HepG2 (cell line): ENCODE results near the gene RAD1. TPM values are rescaled to one million over a fixed set of nuclear protein-coding genes. Genes with fewer than 3 reads are reported as not detected.
A peak's percentile ranks its signal among the peaks of the same experiment; 100 is the strongest.

ENCODE experiments used
- ATAD3A ChIP-seq: sonication (generic); formaldehyde crosslinking; IDR thresholded peaks from 2 replicates; pipeline ENCODE4 v1.4.0; 2020; ENCODE audit warnings: missing genetic modification reagents
- CBX5 ChIP-seq: sonication (generic); formaldehyde crosslinking; IDR thresholded peaks from 2 replicates; pipeline ENCODE4 v1.4.0; 2020; ENCODE audit warnings: missing genetic modification reagents, borderline replicate concordance
- ELK4 ChIP-seq: sonication (generic); formaldehyde crosslinking; IDR thresholded peaks from 2 replicates; pipeline ENCODE4 v1.9.0; 2021; ENCODE audit warnings: missing genetic modification reagents, borderline replicate concordance
- ETV5 ChIP-seq: IDR thresholded peaks from 2 replicates; pipeline ENCODE4 v1.6.1; 2018; ENCODE audit warnings: missing biosample characterization, missing genetic modification reagents, inconsistent platforms, borderline replicate concordance
- HNF4G ChIP-seq, 2 experiments: sonication (generic) in 1 of 2; formaldehyde crosslinking in 1 of 2; IDR thresholded peaks; 2 replicates each; pipeline versions ENCODE4 v1.4.0 to v1.6.1; 2011 to 2020; ENCODE audit warnings: borderline replicate concordance in 2 of 2, low read depth in 2 of 2, mild to moderate bottlenecking in 2 of 2, low read length in 1 of 2, missing genetic modification reagents in 1 of 2, moderate library complexity in 1 of 2
- JDP2 ChIP-seq: sonication (generic); formaldehyde crosslinking; IDR thresholded peaks from 2 replicates; pipeline ENCODE4 v1.8.1; 2022; ENCODE audit warnings: missing genetic modification reagents, borderline replicate concordance
- JUNB ChIP-seq: sonication (generic); formaldehyde crosslinking; IDR thresholded peaks from 2 replicates; pipeline ENCODE4 v1.8.0; 2022; ENCODE audit warnings: missing genetic modification reagents, mild to moderate bottlenecking, borderline replicate concordance
- MEF2D ChIP-seq: sonication (generic); formaldehyde crosslinking; IDR thresholded peaks from 2 replicates; pipeline ENCODE4 v1.5.1; 2020; ENCODE audit warnings: mild to moderate bottlenecking, missing genetic modification reagents
- MIER3 ChIP-seq: IDR thresholded peaks from 2 replicates; pipeline ENCODE4 v1.6.1; 2016; ENCODE audit warnings: missing compliant biosample characterization, borderline replicate concordance
- MTF2 ChIP-seq: sonication (generic); formaldehyde crosslinking; IDR thresholded peaks from 2 replicates; pipeline ENCODE4 v1.5.0; 2020; ENCODE audit warnings: missing genetic modification reagents, borderline replicate concordance
- NFE2L2 ChIP-seq: fragments of 150-350 bp; IDR thresholded peaks from 2 replicates; pipeline ENCODE4 v1.6.1; 2014; ENCODE audit warnings: low read length
- NR3C1 ChIP-seq: sonication (generic); formaldehyde crosslinking; IDR thresholded peaks from 2 replicates; pipeline ENCODE4 v1.4.0; 2020; ENCODE audit warnings: missing genetic modification reagents
- POLR2G ChIP-seq: fragments of 200-400 bp; formaldehyde crosslinking; IDR thresholded peaks from 2 replicates; pipeline ENCODE4 v1.6.1; 2018; ENCODE audit warnings: mild to moderate bottlenecking, low read depth, low read length, moderate library complexity
- RBFOX2 ChIP-seq: fragments of 200-400 bp; formaldehyde crosslinking; IDR thresholded peaks from 2 replicates; pipeline ENCODE4 v1.6.1; 2017; ENCODE audit warnings: low read depth, mild to moderate bottlenecking, low read length
- SAP130 ChIP-seq: IDR thresholded peaks from 2 replicates; pipeline ENCODE4 v1.6.1; 2016; ENCODE audit warnings: low read depth
- SCMH1 ChIP-seq: sonication (generic); formaldehyde crosslinking; IDR thresholded peaks from 2 replicates; pipeline ENCODE4 v1.9.0; 2021; ENCODE audit warnings: missing genetic modification reagents, mild to moderate bottlenecking, borderline replicate concordance
- SMARCE1 ChIP-seq: fragments of 450-650 bp; IDR thresholded peaks from 2 replicates; pipeline ENCODE4 v1.6.1; 2017; ENCODE audit warnings: borderline replicate concordance
- SRSF4 ChIP-seq: fragments of 200-400 bp; formaldehyde crosslinking; IDR thresholded peaks from one replicate; pipeline ENCODE4 v1.6.1; 2018; ENCODE audit warnings: mild to moderate bottlenecking, low read depth, low read length, moderate library complexity; ENCODE audit not compliant: poor library complexity, severe bottlenecking
- TBP ChIP-seq: sonication (generic); formaldehyde crosslinking; IDR thresholded peaks from 2 replicates; pipeline ENCODE4 v1.5.0; 2020; ENCODE audit warnings: missing genetic modification reagents
- ZBTB1 ChIP-seq: sonication (generic); formaldehyde crosslinking; IDR thresholded peaks from 2 replicates; pipeline ENCODE4 v1.4.0; 2020; ENCODE audit warnings: missing genetic modification reagents, borderline replicate concordance
- ZBTB43 ChIP-seq: sonication (generic); formaldehyde crosslinking; conservative IDR thresholded peaks from 2 replicates; pipeline ENCODE4 v1.4.0; 2020; ENCODE audit warnings: missing genetic modification reagents
- ZNF138 ChIP-seq: sonication (generic); formaldehyde crosslinking; IDR thresholded peaks from 2 replicates; pipeline ENCODE4 v1.5.0; 2020; ENCODE audit warnings: mild to moderate bottlenecking, low read depth, missing genetic modification reagents
- ZNF362 ChIP-seq: sonication (generic); formaldehyde crosslinking; IDR thresholded peaks from 2 replicates; pipeline ENCODE4 v1.4.0; 2020; ENCODE audit warnings: missing genetic modification reagents, mild to moderate bottlenecking, borderline replicate concordance
- ZNF432 ChIP-seq: sonication (generic); formaldehyde crosslinking; IDR thresholded peaks from 2 replicates; pipeline ENCODE4 v1.5.0; 2020; ENCODE audit warnings: missing genetic modification reagents, mild to moderate bottlenecking, borderline replicate concordance
- ZNF441 ChIP-seq: sonication (generic); formaldehyde crosslinking; IDR thresholded peaks from 2 replicates; pipeline ENCODE4 v1.7.0; 2021; ENCODE audit warnings: missing genetic modification reagents, borderline replicate concordance
- ZNF546 ChIP-seq: sonication (generic); formaldehyde crosslinking; conservative IDR thresholded peaks from 2 replicates; pipeline ENCODE4 v1.8.1; 2023; ENCODE audit warnings: mild to moderate bottlenecking, missing genetic modification reagents
- ZNF605 ChIP-seq: sonication (generic); formaldehyde crosslinking; IDR thresholded peaks from 2 replicates; pipeline ENCODE4 v1.8.0; 2022; ENCODE audit warnings: mild to moderate bottlenecking, missing genetic modification reagents
- polyA plus RNA-seq, 8 experiments: library from polyadenylated mRNA; depleted of rRNA in 3 of 8; stranded (reverse) in 7 of 8; unstranded in 1 of 8; fragments of >200 nt; fragmentation: Illumina TruSeq in 4 of 8; extraction: Trizol in 4 of 8; gene quantifications; 2 replicates each; pipeline versions ENCODE4 v1.2.1 to v1.2.3, GENCODE V29; 2011 to 2016; ENCODE audit warnings: low read depth in 4 of 8, missing spikeins in 1 of 8, mixed read lengths in 1 of 8; ENCODE audit not compliant: insufficient read depth in 1 of 8
- total RNA-seq, 5 experiments: library from RNA; depleted of rRNA; stranded (reverse); fragments of >200 nt; fragmentation: Illumina TruSeq; extraction: Trizol; gene quantifications; 2 replicates each; pipeline ENCODE4 v1.2.3, GENCODE V29; 2016; ENCODE audit warnings: low read depth in 1 of 5

The RAD1 gene
- total and polyA plus RNA-seq, 2 of the 13 experiments (the other 11 are each of a cell fraction or from before 2014, with no cell fraction given): 14.7 to 39.1 TPM

GRCh38 chr5:34915139-34915855, at the start of gene RAD1, which contains the start of gene BRIX1 (continued):
- TF ChIP-seq NR3C1 (CRISPR knock-in tag) (no peak), MTF2 (CRISPR knock-in tag) (peak; percentile 81; the same call in 1 of the 2 replicates), NFE2L2 (no peak), CBX5 (peak; percentile 97; the same call in 1 of the 2 replicates), ZNF138 (CRISPR knock-in tag) (no peak), ZBTB43 (CRISPR knock-in tag) (peak; percentile 47), POLR2G (peak; percentile 91), SCMH1 (CRISPR knock-in tag) (no peak), ATAD3A (CRISPR knock-in tag) (no peak), ZNF605 (no peak; the same call in 1 of the 2 replicates), TBP (no peak), ELK4 (CRISPR knock-in tag) (peak; percentile 89; the same call in 1 of the 2 replicates), ZNF362 (CRISPR knock-in tag) (0 out of 2 replicates have a peak, but pooled peaks have one; percentile 22), HNF4G (IDR thresholded peaks at IDR 0.05; ENCODE audit: borderline replicate concordance, low read depth, low read length) (no peak), HNF4G (CRISPR knock-in tag; IDR thresholded peaks at IDR 0.05; ENCODE audit: borderline replicate concordance, low read depth) (peak; percentile 65; the same call in 1 of the 2 replicates), MEF2D (CRISPR knock-in tag) (peak; percentile 82; the same call in 1 of the 2 replicates), RBFOX2 (peak; percentile 96), JUNB (CRISPR knock-in tag) (no peak), ETV5 (peak; percentile 97), SRSF4 (no peak), JDP2 (CRISPR knock-in tag) (no peak; the same call in 1 of the 2 replicates), ZNF441 (CRISPR knock-in tag) (no peak), MIER3 (CRISPR knock-in tag) (peak; percentile 58; the same call in 1 of the 2 replicates), SAP130 (CRISPR knock-in tag) (peak; percentile 98), ZNF432 (CRISPR knock-in tag) (no peak), SMARCE1 (no peak), ZBTB1 (CRISPR knock-in tag) (no peak), ZNF546 (CRISPR knock-in tag) (no peak; the same call in 1 of the 2 replicates)
